Measurements from ENCODE around the gene GFY.

GFY gene

DNA sequence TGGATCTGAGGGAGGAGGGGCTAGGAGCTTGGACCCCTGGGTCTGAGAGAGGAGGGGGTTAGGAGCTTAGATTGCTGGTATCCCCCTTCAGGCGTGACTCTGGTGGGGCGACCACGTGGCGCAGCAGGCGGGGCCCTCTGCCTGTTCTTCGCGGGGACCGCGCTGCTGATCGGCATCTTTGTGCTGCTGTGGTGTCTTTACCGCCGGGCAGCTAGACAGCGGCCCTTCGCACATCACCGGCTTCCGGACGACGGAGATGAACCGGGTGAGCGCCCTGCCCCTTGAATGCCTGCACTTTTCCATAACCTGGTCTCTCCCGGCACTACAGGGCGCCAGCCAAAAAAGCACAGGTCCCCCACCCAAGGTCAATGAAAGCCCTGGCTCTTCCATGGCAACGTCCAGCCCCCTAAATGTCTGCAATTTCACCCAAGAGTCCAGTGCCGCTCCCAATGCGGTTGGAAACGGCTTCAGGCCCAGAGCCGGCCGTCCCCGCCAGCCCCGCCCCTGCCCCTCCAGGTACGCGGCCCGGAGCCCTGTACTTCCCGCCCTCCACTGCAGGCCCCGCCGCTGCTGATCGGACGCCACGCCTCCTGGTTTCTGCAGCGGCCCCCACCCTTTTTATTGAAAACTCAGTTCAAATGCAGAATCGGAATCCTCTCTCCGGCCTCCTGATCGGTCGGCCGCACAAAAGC, 2.8 kb downstream of the GFY start (continued):
- TF ChIP-seq, protein P1, sequence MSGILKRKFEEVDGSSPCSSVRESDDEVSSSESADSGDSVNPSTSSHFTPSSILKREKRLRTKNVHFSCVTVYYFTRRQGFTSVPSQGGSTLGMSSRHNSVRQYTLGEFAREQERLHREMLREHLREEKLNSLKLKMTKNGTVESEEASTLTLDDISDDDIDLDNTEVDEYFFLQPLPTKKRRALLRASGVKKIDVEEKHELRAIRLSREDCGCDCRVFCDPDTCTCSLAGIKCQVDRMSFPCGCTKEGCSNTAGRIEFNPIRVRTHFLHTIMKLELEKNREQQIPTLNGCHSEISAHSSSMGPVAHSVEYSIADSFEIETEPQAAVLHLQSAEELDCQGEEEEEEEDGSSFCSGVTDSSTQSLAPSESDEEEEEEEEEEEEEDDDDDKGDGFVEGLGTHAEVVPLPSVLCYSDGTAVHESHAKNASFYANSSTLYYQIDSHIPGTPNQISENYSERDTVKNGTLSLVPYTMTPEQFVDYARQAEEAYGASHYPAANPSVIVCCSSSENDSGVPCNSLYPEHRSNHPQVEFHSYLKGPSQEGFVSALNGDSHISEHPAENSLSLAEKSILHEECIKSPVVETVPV (CRISPR knock-in tag; IDR thresholded peaks at IDR 0.05): no peak
- no peak for TF ChIP-seq ZC3H10 (CRISPR knock-in tag; IDR thresholded peaks at IDR 0.05)

DNA sequence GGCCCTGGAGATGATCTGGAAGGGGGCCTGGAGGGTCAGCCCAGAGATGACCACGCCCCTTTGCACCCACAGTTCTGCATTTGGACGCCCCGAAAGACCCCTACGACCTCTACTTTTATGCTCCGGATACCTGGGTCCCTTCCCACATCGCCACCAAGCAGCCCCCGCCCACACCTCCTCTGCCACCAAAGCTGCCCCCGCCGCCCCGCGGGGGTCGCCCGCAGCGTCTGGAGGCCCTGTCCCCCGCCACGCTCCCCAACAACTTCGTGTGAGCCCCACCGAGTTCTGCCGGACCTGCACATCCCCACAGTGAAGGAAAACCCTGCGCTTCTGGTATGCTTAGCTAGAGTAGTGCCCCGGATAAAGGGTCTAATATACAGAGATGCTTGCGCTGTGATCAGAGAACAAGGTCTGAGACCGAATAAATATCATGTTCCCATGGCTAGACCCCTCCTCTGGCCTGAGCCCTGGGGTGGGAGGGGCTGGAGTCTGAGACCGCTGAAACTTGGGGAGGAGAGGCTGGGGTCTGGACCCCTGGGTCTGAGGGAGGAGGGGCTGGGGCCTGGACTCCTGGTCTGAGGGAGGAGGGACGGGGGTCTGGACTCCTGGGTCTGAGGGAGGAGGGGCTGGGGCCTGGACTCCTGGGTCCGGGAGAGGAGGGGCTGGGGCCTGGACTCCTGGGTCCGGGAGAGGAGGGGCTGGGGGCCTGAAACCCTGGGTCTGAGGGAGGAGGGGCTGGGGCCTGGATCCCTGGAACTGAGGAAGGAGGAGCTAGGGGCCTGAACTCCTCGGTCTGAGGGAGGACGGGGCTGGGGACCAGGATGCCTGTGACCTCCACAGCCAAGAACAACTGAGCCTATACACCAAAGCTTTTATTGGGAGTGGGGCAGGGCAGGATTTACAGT, 3.6 kb downstream of the GFY start:
- ATAC-seq: no peak
- TF ChIP-seq, protein P2, sequence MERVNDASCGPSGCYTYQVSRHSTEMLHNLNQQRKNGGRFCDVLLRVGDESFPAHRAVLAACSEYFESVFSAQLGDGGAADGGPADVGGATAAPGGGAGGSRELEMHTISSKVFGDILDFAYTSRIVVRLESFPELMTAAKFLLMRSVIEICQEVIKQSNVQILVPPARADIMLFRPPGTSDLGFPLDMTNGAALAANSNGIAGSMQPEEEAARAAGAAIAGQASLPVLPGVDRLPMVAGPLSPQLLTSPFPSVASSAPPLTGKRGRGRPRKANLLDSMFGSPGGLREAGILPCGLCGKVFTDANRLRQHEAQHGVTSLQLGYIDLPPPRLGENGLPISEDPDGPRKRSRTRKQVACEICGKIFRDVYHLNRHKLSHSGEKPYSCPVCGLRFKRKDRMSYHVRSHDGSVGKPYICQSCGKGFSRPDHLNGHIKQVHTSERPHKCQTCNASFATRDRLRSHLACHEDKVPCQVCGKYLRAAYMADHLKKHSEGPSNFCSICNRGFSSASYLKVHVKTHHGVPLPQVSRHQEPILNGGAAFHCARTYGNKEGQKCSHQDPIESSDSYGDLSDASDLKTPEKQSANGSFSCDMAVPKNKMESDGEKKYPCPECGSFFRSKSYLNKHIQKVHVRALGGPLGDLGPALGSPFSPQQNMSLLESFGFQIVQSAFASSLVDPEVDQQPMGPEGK (CRISPR knock-in tag; IDR thresholded peaks at IDR 0.05; ENCODE audit: borderline replicate concordance): no peak
- TF ChIP-seq RARB (CRISPR knock-in tag; IDR thresholded peaks at IDR 0.05) (no peak), BACH2 (CRISPR knock-in tag; IDR thresholded peaks at IDR 0.05; ENCODE audit: borderline replicate concordance) (no peak), ARNTL (CRISPR knock-in tag; IDR thresholded peaks at IDR 0.05; ENCODE audit: borderline replicate concordance, low read depth) (no peak), ISL1 (CRISPR knock-in tag; IDR thresholded peaks at IDR 0.05) (no peak), PPARA (CRISPR knock-in tag; IDR thresholded peaks at IDR 0.05; ENCODE audit: borderline replicate concordance) (no peak), ZFP30 (CRISPR knock-in tag; IDR thresholded peaks at IDR 0.05) (no peak), TCF4 (CRISPR knock-in tag; IDR thresholded peaks at IDR 0.05; ENCODE audit: borderline replicate concordance) (no peak), GLIS3 (CRISPR knock-in tag; IDR thresholded peaks at IDR 0.05) (no peak), ZC3H10 (CRISPR knock-in tag; IDR thresholded peaks at IDR 0.05) (no peak), ZNF70 (CRISPR knock-in tag; IDR thresholded peaks at IDR 0.05) (no peak), TOX (CRISPR knock-in tag; IDR thresholded peaks at IDR 0.05; ENCODE audit: borderline replicate concordance) (no peak), ZFP3 (CRISPR knock-in tag; IDR thresholded peaks at IDR 0.05) (no peak), CSDC2 (CRISPR knock-in tag; IDR thresholded peaks at IDR 0.05) (no peak), ESRRG (CRISPR knock-in tag; IDR thresholded peaks at IDR 0.05) (no peak), OSR1 (CRISPR knock-in tag; IDR thresholded peaks at IDR 0.05) (no peak), SNAI2 (CRISPR knock-in tag; IDR thresholded peaks at IDR 0.05) (no peak)
- TF ChIP-seq, protein P1 (CRISPR knock-in tag; IDR thresholded peaks at IDR 0.05): no peak
- TF ChIP-seq, protein P3, sequence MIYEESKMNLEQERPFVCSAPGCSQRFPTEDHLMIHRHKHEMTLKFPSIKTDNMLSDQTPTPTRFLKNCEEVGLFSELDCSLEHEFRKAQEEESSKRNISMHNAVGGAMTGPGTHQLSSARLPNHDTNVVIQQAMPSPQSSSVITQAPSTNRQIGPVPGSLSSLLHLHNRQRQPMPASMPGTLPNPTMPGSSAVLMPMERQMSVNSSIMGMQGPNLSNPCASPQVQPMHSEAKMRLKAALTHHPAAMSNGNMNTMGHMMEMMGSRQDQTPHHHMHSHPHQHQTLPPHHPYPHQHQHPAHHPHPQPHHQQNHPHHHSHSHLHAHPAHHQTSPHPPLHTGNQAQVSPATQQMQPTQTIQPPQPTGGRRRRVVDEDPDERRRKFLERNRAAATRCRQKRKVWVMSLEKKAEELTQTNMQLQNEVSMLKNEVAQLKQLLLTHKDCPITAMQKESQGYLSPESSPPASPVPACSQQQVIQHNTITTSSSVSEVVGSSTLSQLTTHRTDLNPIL (CRISPR knock-in tag; IDR thresholded peaks at IDR 0.05; ENCODE audit: low read depth): no peak
- TF ChIP-seq, protein P4, sequence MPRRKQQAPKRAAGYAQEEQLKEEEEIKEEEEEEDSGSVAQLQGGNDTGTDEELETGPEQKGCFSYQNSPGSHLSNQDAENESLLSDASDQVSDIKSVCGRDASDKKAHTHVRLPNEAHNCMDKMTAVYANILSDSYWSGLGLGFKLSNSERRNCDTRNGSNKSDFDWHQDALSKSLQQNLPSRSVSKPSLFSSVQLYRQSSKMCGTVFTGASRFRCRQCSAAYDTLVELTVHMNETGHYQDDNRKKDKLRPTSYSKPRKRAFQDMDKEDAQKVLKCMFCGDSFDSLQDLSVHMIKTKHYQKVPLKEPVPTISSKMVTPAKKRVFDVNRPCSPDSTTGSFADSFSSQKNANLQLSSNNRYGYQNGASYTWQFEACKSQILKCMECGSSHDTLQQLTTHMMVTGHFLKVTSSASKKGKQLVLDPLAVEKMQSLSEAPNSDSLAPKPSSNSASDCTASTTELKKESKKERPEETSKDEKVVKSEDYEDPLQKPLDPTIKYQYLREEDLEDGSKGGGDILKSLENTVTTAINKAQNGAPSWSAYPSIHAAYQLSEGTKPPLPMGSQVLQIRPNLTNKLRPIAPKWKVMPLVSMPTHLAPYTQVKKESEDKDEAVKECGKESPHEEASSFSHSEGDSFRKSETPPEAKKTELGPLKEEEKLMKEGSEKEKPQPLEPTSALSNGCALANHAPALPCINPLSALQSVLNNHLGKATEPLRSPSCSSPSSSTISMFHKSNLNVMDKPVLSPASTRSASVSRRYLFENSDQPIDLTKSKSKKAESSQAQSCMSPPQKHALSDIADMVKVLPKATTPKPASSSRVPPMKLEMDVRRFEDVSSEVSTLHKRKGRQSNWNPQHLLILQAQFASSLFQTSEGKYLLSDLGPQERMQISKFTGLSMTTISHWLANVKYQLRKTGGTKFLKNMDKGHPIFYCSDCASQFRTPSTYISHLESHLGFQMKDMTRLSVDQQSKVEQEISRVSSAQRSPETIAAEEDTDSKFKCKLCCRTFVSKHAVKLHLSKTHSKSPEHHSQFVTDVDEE (CRISPR knock-in tag; IDR thresholded peaks at IDR 0.05): no peak
